Mesothelial cell of epicardium (in vitro differentiated cells): ENCODE results near the gene ELF2. TPM values are rescaled to one million over a fixed set of nuclear protein-coding genes. Genes with fewer than 3 reads are reported as not detected.
"Not testable (repeated sequence)": the region's sequence is repeated elsewhere in the genome, so short reads cannot be mapped to it uniquely, and the experiment has no call there.

Source experiments
- DNase-seq, 2 experiments: peaks; one replicate each; pipeline ENCODE4 v3.0.0; 2021; ENCODE audit warnings: low spot score in 2 of 2; ENCODE audit not compliant: unreplicated experiment in 2 of 2
- H3K27ac Mint-ChIP-seq: 2 replicates; pipeline ENCODE4 v1.8.0; 2021; ENCODE audit warnings: mixed read lengths
- H3K27me3 Mint-ChIP-seq: 2 replicates; pipeline ENCODE4 v1.8.0; 2021; ENCODE audit warnings: low read depth, mixed read lengths
- H3K36me3 Mint-ChIP-seq: 2 replicates; pipeline ENCODE4 v1.8.0; 2021; ENCODE audit warnings: mixed read lengths
- H3K4me1 Mint-ChIP-seq: 2 replicates; pipeline ENCODE4 v1.8.0; 2021; ENCODE audit warnings: mixed read lengths
- H3K4me3 Mint-ChIP-seq: 2 replicates; pipeline ENCODE4 v1.8.0; 2021; ENCODE audit warnings: mild to moderate bottlenecking, moderate library complexity, mixed read lengths
- H3K9me3 Mint-ChIP-seq: 2 replicates; pipeline ENCODE4 v1.8.0; 2021; ENCODE audit warnings: mixed read lengths
- CTCF ChIP-seq: fragments of 200-600 bp; sonication (generic); IDR thresholded peaks from one replicate; pipeline ENCODE4 v1.5.0; 2021; ENCODE audit warnings: antibody characterized with exemption; ENCODE audit not compliant: unreplicated experiment
- total RNA-seq: library from RNA; stranded (reverse); gene quantifications from 3 replicates; pipeline ENCODE4 v1.2.1, GENCODE V29; 2021

Gene ELF2
- total RNA-seq, 1 donor from 2014 or later, result 57.1 TPM

- H3K36me3 Mint-ChIP-seq, result no peaks in the 10 kb centered on the region
- peaks cover 16% of the 10 kb centered on the region for H3K4me1 Mint-ChIP-seq
Measured at GRCh38 chr4:139171876-139172691, 4.9 kb downstream of the ELF2 start.

GRCh38 chr4:139170932-139171331 lies 6.1 kb downstream of the ELF2 start:
- no peak overlapping the region for H3K27ac Mint-ChIP-seq
- no peaks in the 10 kb centered on the region for H3K9me3 Mint-ChIP-seq
- peaks cover 15% of the 10 kb centered on the region for H3K4me1 Mint-ChIP-seq
- H3K27me3 Mint-ChIP-seq, result peaks cover 8% of the 10 kb centered on the region
- no peak for TF ChIP-seq CTCF
- no peak overlapping the region for H3K4me3 Mint-ChIP-seq
- DNase-seq, result no peak
- H3K36me3 Mint-ChIP-seq, result no peaks in the 10 kb centered on the region

More at GRCh38 chr4:139171876-139172691, 4.9 kb downstream of the ELF2 start:
- no peak overlapping the region for H3K27ac Mint-ChIP-seq
- peaks cover 8% of the 10 kb centered on the region for H3K27me3 Mint-ChIP-seq
- no peaks in the 10 kb centered on the region for H3K9me3 Mint-ChIP-seq
- no peak overlapping the region for H3K4me3 Mint-ChIP-seq
- no peak for TF ChIP-seq CTCF
- no peak for DNase-seq

- no peak overlapping the region for H3K27ac Mint-ChIP-seq
- H3K27me3 Mint-ChIP-seq, result no peaks in the 10 kb centered on the region
- no peaks in the 10 kb centered on the region for H3K9me3 Mint-ChIP-seq
- peak; percentile 60 for TF ChIP-seq CTCF
- H3K4me3 Mint-ChIP-seq, result no peak overlapping the region
- H3K4me1 Mint-ChIP-seq, result peaks cover 5% of the 10 kb centered on the region
- H3K36me3 Mint-ChIP-seq, result no peaks in the 10 kb centered on the region
- no peak for DNase-seq
Measured at GRCh38 chr4:139167774-139168444, 9.1 kb downstream of the ELF2 start.

GRCh38 chr4:139164731-139165130 lies 12.3 kb downstream of the ELF2 start:
- peaks cover 2% of the 10 kb centered on the region for H3K36me3 Mint-ChIP-seq
- H3K4me1 Mint-ChIP-seq, result peaks cover under 1% of the 10 kb centered on the region
- H3K4me3 Mint-ChIP-seq, result no peak overlapping the region
- no peaks in the 10 kb centered on the region for H3K27me3 Mint-ChIP-seq
- peaks cover 3% of the 10 kb centered on the region for H3K9me3 Mint-ChIP-seq
- no peak for DNase-seq
- TF ChIP-seq CTCF, result no peak
- H3K27ac Mint-ChIP-seq, result no peak overlapping the region

GRCh38 chr4:139163806-139164206 lies 13.2 kb downstream of the ELF2 start:
- no peak for TF ChIP-seq CTCF
- H3K4me3 Mint-ChIP-seq, result no peak overlapping the region
- DNase-seq, result no peak
- peaks cover 3% of the 10 kb centered on the region for H3K9me3 Mint-ChIP-seq
- H3K27ac Mint-ChIP-seq, result peak overlapping the region; percentile 47
- H3K4me1 Mint-ChIP-seq, result peaks cover 8% of the 10 kb centered on the region
- peaks cover 2% of the 10 kb centered on the region for H3K36me3 Mint-ChIP-seq
- no peaks in the 10 kb centered on the region for H3K27me3 Mint-ChIP-seq

GRCh38 chr4:139157977-139158376 lies 19.0 kb downstream of the ELF2 start:
- DNase-seq, H3K9me3 Mint-ChIP-seq, H3K36me3 Mint-ChIP-seq, H3K4me3 Mint-ChIP-seq, H3K27ac Mint-ChIP-seq, H3K27me3 Mint-ChIP-seq: not testable (repeated sequence)
- H3K4me1 Mint-ChIP-seq, result peaks cover 26% of the 10 kb centered on the region
